Testis (tissue), 2 donors: ENCODE results near the gene PIP5K1B.

ENCODE experiments used
- POLR2A ChIP-seq: fragments of 450-650 bp; IDR thresholded peaks from one replicate; pipeline ENCODE4 v1.6.1; 2017; ENCODE audit warnings: antibody characterized with exemption, mild to moderate bottlenecking, moderate library complexity
- TF ChIP-seq, protein P1 (sequence below), 3 experiments: fragments of 450-650 bp in 2 of 3; fragments of 200-600 bp in 1 of 3; sonication (generic) in 1 of 3; IDR thresholded peaks; one replicate each; pipeline ENCODE4 v1.5.1; 2016 to 2019; ENCODE audit warnings: antibody characterized with exemption in 3 of 3, mild to moderate bottlenecking in 2 of 3, moderate library complexity in 1 of 3

DNA sequence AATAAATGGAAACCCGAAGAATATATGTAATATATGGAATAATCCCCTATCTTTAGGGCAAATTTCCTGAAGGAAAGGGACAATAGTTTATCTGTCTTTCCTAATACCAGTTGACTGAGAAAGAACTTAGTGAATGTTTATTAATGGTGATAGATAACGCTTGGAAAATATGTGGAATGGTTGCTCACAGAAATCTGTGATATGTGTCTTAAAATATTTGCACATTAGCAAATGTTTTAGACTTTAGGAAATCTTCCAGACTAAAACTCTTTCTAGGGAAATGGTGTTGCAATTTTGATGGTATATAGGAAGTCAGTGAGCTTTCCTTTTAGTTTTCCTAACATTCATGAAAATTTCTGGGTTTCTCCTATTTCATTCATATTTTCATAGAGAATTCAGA lies 90.4 kb downstream of the PIP5K1B start:
- TF ChIP-seq, protein P1, sequence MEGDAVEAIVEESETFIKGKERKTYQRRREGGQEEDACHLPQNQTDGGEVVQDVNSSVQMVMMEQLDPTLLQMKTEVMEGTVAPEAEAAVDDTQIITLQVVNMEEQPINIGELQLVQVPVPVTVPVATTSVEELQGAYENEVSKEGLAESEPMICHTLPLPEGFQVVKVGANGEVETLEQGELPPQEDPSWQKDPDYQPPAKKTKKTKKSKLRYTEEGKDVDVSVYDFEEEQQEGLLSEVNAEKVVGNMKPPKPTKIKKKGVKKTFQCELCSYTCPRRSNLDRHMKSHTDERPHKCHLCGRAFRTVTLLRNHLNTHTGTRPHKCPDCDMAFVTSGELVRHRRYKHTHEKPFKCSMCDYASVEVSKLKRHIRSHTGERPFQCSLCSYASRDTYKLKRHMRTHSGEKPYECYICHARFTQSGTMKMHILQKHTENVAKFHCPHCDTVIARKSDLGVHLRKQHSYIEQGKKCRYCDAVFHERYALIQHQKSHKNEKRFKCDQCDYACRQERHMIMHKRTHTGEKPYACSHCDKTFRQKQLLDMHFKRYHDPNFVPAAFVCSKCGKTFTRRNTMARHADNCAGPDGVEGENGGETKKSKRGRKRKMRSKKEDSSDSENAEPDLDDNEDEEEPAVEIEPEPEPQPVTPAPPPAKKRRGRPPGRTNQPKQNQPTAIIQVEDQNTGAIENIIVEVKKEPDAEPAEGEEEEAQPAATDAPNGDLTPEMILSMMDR (IDR thresholded peaks at IDR 0.05), result no peak
- no peak for TF ChIP-seq POLR2A
